ENCODE data around the gene SNTG2. TPM values are rescaled to one million over a fixed set of nuclear protein-coding genes. Genes with fewer than 3 reads are reported as not detected.

SNTG2 gene
- total RNA-seq, 4 donors from 2014 or later: 1.9 to 14.0 (median 6.7) TPM

- no peak for ATAC-seq (ENCODE audit: low FRiP score)
- DNase-seq (ENCODE audit: low spot score): no peak
- no peak for TF ChIP-seq CTCF (IDR thresholded peaks at IDR 0.05)
Observed at GRCh38 chr2:1397350-1397749, 446.7 kb downstream of the SNTG2 start.

GRCh38 chr2:1398191-1398590 lies 447.5 kb downstream of the SNTG2 start:
- DNase-seq (ENCODE audit: low spot score) (no peak), ATAC-seq (ENCODE audit: low FRiP score) (no peak)
- TF ChIP-seq CTCF (IDR thresholded peaks at IDR 0.05): no peak

- DNase-seq (ENCODE audit: low spot score) (no peak), ATAC-seq (ENCODE audit: low FRiP score) (no peak)
- TF ChIP-seq CTCF (IDR thresholded peaks at IDR 0.05): no peak
Observed at GRCh38 chr2:1400943-1401735, 450.5 kb downstream of the SNTG2 start.

- DNase-seq (ENCODE audit: low spot score): no peak
- ATAC-seq (ENCODE audit: low FRiP score): no peak
- no peak for TF ChIP-seq CTCF (IDR thresholded peaks at IDR 0.05)
Observed at GRCh38 chr2:1402064-1402463, 451.4 kb downstream of the SNTG2 start.

- ATAC-seq (ENCODE audit: low FRiP score): no peak
- no peak for DNase-seq (ENCODE audit: low spot score)
- no peak for TF ChIP-seq CTCF (IDR thresholded peaks at IDR 0.05)
Observed at GRCh38 chr2:1403565-1403964, 452.9 kb downstream of the SNTG2 start.

GRCh38 chr2:1405124-1405523 lies 454.5 kb downstream of the SNTG2 start:
- no peak for DNase-seq (ENCODE audit: low spot score)
- ATAC-seq (ENCODE audit: low FRiP score): no peak
- TF ChIP-seq CTCF (IDR thresholded peaks at IDR 0.05): no peak

GRCh38 chr2:1405967-1406366 lies 455.3 kb downstream of the SNTG2 start:
- ATAC-seq (ENCODE audit: low FRiP score) (no peak), DNase-seq (ENCODE audit: low spot score) (no peak)
- no peak for TF ChIP-seq CTCF (IDR thresholded peaks at IDR 0.05)

Measured in omental fat pad (tissue), 4 donors.